K562 (cell line): Measurements from ENCODE around the gene BMF. TPM values are rescaled to one million over a fixed set of nuclear protein-coding genes. Genes with fewer than 3 reads are reported as not detected.

Experiments
- FIP1L1 ChIP-seq: fragments of 200-400 bp; formaldehyde crosslinking; IDR thresholded peaks from 2 replicates; pipeline ENCODE4 v1.6.1; 2018; ENCODE audit warnings: mild to moderate bottlenecking, low read depth, low read length; ENCODE audit not compliant: poor library complexity, severe bottlenecking
- FOXJ2 ChIP-seq: fragments of 200-800 bp; sonication (Bioruptor generic); IDR thresholded peaks from 2 replicates; pipeline ENCODE4 v1.6.1; 2016; ENCODE audit warnings: missing genetic modification characterization, missing compliant biosample characterization
- MAFG ChIP-seq: fragments of 450-650 bp; conservative IDR thresholded peaks from 2 replicates; pipeline ENCODE4 v1.6.1; 2016; ENCODE audit warnings: missing genetic modification characterization, missing compliant biosample characterization
- MAFK ChIP-seq: IDR thresholded peaks from 2 replicates; pipeline ENCODE4 v1.6.1; 2011; ENCODE audit warnings: low read length, improper control_type of control experiment
- MCM7 ChIP-seq, 2 experiments: fragments of 450-650 bp; IDR thresholded peaks; 2 replicates each; pipeline ENCODE4 v1.6.1; 2016 to 2018
- MYNN ChIP-seq, 2 experiments: sonication (generic); formaldehyde crosslinking in 1 of 2; IDR thresholded peaks; 2 replicates each; pipeline versions ENCODE4 v1.5.0 to v1.6.1; 2016 to 2020; ENCODE audit warnings: antibody characterized with exemption in 1 of 2, missing genetic modification reagents in 1 of 2
- PRPF4 ChIP-seq: fragments of 200-400 bp; formaldehyde crosslinking; IDR thresholded peaks from one replicate; pipeline ENCODE4 v1.6.1; 2017; ENCODE audit warnings: low read length, low read depth, mild to moderate bottlenecking; ENCODE audit not compliant: insufficient read depth, poor library complexity, severe bottlenecking
- TCF7 ChIP-seq: sonication (generic); IDR thresholded peaks from 2 replicates; pipeline ENCODE4 v1.6.1; 2016; ENCODE audit warnings: antibody characterized with exemption, borderline replicate concordance
- TOE1 ChIP-seq, 2 experiments: fragments of 450-650 bp in 1 of 2; sonication (generic) in 1 of 2; formaldehyde crosslinking in 1 of 2; IDR thresholded peaks; 2 replicates each; pipeline versions ENCODE4 v1.7.1 to v1.8.0; 2016 to 2022; ENCODE audit warnings: borderline replicate concordance in 2 of 2, mild to moderate bottlenecking in 2 of 2, antibody characterized with exemption in 1 of 2, inconsistent platforms in 1 of 2, low read depth in 1 of 2, missing genetic modification reagents in 1 of 2, moderate library complexity in 1 of 2
- ZBTB40 ChIP-seq, 2 experiments: fragments of 450-650 bp in 1 of 2; sonication (generic) in 1 of 2; formaldehyde crosslinking in 1 of 2; IDR thresholded peaks; 2 replicates each; pipeline versions ENCODE4 v1.7.1 to v1.9.0; 2016 to 2022; ENCODE audit warnings: inconsistent platforms in 1 of 2, mild to moderate bottlenecking in 1 of 2, missing genetic modification reagents in 1 of 2
- ZEB2 ChIP-seq: fragments of 450-650 bp; IDR thresholded peaks from 2 replicates; pipeline ENCODE4 v1.6.1; 2016
- ZKSCAN3 ChIP-seq: fragments of 250-450 bp; sonication (Bioruptor Pico); IDR thresholded peaks from 2 replicates; pipeline ENCODE4 v1.4.0; 2020
- ZNF354B ChIP-seq: fragments of 250-450 bp; sonication (Bioruptor Pico); IDR thresholded peaks from 2 replicates; pipeline ENCODE4 v1.4.0; 2020
- ZNF561 ChIP-seq: fragments of 450-650 bp; formaldehyde crosslinking; conservative IDR thresholded peaks from 2 replicates; pipeline ENCODE4 v1.4.0; 2020; ENCODE audit warnings: mild to moderate bottlenecking, moderate library complexity
- ZNF778 ChIP-seq: fragments of 450-650 bp; formaldehyde crosslinking; IDR thresholded peaks from 2 replicates; pipeline ENCODE4 v1.4.0; 2020; ENCODE audit warnings: mild to moderate bottlenecking, moderate library complexity
- polyA plus RNA-seq, 8 experiments: library from polyadenylated mRNA; depleted of rRNA in 4 of 8; stranded (reverse) in 5 of 8; unstranded in 3 of 8; fragments of >200 nt; fragmentation: Nextera tagmentation in 2 of 8; fragmentation: Illumina TruSeq in 1 of 8; extraction: Ambion mirVana in 2 of 8; extraction: Trizol in 1 of 8; gene quantifications; 2 replicates each; pipeline versions ENCODE4 v1.2.1 to v1.2.3, GENCODE V29; 2011 to 2014; ENCODE audit warnings: inconsistent platforms in 1 of 8, missing spikeins in 1 of 8
- total RNA-seq, 7 experiments: library from RNA; depleted of rRNA in 6 of 7; stranded (reverse); fragments of >200 nt in 6 of 7; fragmentation: Illumina TruSeq in 2 of 7; extraction: Trizol in 2 of 7; gene quantifications; 2 replicates each; pipeline versions ENCODE4 v1.2.1 to v1.2.3, GENCODE V29; 2011 to 2021; ENCODE audit warnings: low replicate concordance in 1 of 7
- TF ChIP-seq, protein P1 (sequence below): sonication (generic); formaldehyde crosslinking; IDR thresholded peaks from 2 replicates; pipeline ENCODE4 v1.4.0; 2020; ENCODE audit warnings: mild to moderate bottlenecking, missing genetic modification reagents

BMF gene
- total and polyA plus RNA-seq, 9 of the 15 experiments (the other 6 are each of a cell fraction or from before 2014, with no cell fraction given), result 0.25 to 0.91 (median 0.59) TPM; not detected in 2

GRCh38 chr15:40108855-40109735 is at the start of gene BMF (continued):
- TF ChIP-seq ZBTB40 (IDR thresholded peaks at IDR 0.05) (no peak), ZBTB40 (CRISPR knock-in tag; IDR thresholded peaks at IDR 0.05) (no peak), MAFG (tag) (no peak), ZNF354B (CRISPR knock-in tag) (no peak), ZNF561 (CRISPR knock-in tag) (no peak), MAFK (peak; percentile 25), ZEB2 (peak; percentile 63), FIP1L1 (peak; percentile 23), FOXJ2 (tag) (peak; percentile 84), ZKSCAN3 (CRISPR knock-in tag) (no peak), TOE1 (IDR thresholded peaks at IDR 0.05; ENCODE audit: borderline replicate concordance) (peak; percentile 97), TOE1 (CRISPR knock-in tag; IDR thresholded peaks at IDR 0.05; ENCODE audit: borderline replicate concordance, low read depth) (no peak), MYNN (IDR thresholded peaks at IDR 0.05) (peak; percentile 35; the same call in 1 of the 2 replicates), MYNN (CRISPR knock-in tag; IDR thresholded peaks at IDR 0.05) (no peak), TCF7 (0 out of 2 replicates have a peak, but pooled peaks have one; percentile 49), ZNF778 (CRISPR knock-in tag) (no peak), MCM7 (IDR thresholded peaks at IDR 0.05) (no peak), PRPF4 (no peak)
- TF ChIP-seq, protein P1, sequence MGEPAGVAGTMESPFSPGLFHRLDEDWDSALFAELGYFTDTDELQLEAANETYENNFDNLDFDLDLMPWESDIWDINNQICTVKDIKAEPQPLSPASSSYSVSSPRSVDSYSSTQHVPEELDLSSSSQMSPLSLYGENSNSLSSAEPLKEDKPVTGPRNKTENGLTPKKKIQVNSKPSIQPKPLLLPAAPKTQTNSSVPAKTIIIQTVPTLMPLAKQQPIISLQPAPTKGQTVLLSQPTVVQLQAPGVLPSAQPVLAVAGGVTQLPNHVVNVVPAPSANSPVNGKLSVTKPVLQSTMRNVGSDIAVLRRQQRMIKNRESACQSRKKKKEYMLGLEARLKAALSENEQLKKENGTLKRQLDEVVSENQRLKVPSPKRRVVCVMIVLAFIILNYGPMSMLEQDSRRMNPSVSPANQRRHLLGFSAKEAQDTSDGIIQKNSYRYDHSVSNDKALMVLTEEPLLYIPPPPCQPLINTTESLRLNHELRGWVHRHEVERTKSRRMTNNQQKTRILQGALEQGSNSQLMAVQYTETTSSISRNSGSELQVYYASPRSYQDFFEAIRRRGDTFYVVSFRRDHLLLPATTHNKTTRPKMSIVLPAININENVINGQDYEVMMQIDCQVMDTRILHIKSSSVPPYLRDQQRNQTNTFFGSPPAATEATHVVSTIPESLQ (CRISPR knock-in tag), result no peak
